GM23338 (cell line): Measurements from ENCODE around the gene FBXW10B. TPM values are rescaled to one million over a fixed set of nuclear protein-coding genes. Genes with fewer than 3 reads are reported as not detected.
A peak's percentile ranks its signal among the peaks of the same experiment; 100 is the strongest.
"Not testable (repeated sequence)": the region's sequence is repeated elsewhere in the genome, so short reads cannot be mapped to it uniquely, and the experiment has no call there.

Experiments used
- ATAC-seq: fragments of 200-7000 bp; cut with Tn5 transposase; 3 replicates; pipeline ENCODE4 v1.9.1; 2020
- DNase-seq: peaks from one replicate; pipeline ENCODE4 v3.0.0-alpha.2; 2015; ENCODE audit warnings: low spot score
- H2AFZ ChIP-seq: fragments of 200-600 bp; sonication (generic); 2 replicates; pipeline ENCODE4 v1.8.0; 2016; ENCODE audit warnings: antibody characterized with exemption, mild to moderate bottlenecking, moderate library complexity
- H3F3A ChIP-seq: fragments of 200-600 bp; sonication (generic); replicated peaks from 2 replicates; pipeline ENCODE4 v1.8.0; 2017; ENCODE audit warnings: antibody characterized with exemption, mixed run types, low read depth
- H3K27ac ChIP-seq: fragments of 200-600 bp; sonication (generic); 2 replicates; pipeline ENCODE4 v1.6.1; 2016; ENCODE audit warnings: low read depth
- H3K27me3 ChIP-seq: fragments of 200-600 bp; sonication (generic); 2 replicates; pipeline ENCODE4 v1.8.0; 2016; ENCODE audit warnings: mild to moderate bottlenecking, mixed run types, moderate library complexity; ENCODE audit not compliant: insufficient read depth
- H3K36me3 ChIP-seq: fragments of 200-600 bp; sonication (generic); 2 replicates; pipeline ENCODE4 v1.8.0; 2016; ENCODE audit warnings: mild to moderate bottlenecking; ENCODE audit not compliant: insufficient read depth
- H3K4me1 ChIP-seq: fragments of 200-600 bp; sonication (generic); 2 replicates; pipeline ENCODE4 v1.8.0; 2016; ENCODE audit warnings: mild to moderate bottlenecking, moderate library complexity; ENCODE audit not compliant: insufficient read depth
- H3K4me2 ChIP-seq: fragments of 200-600 bp; sonication (generic); 2 replicates; pipeline ENCODE4 v1.7.1; 2017; ENCODE audit warnings: mixed run types
- H3K4me3 ChIP-seq: fragments of 200-600 bp; sonication (generic); 2 replicates; pipeline ENCODE4 v1.6.1; 2016; ENCODE audit warnings: mixed run types
- H3K79me2 ChIP-seq: fragments of 200-600 bp; sonication (generic); replicated peaks from 2 replicates; pipeline ENCODE4 v1.8.0; 2017; ENCODE audit warnings: mild to moderate bottlenecking; ENCODE audit not compliant: insufficient read depth
- H3K9me2 ChIP-seq: fragments of 200-600 bp; sonication (generic); 2 replicates; pipeline ENCODE4 v1.8.0; 2017; ENCODE audit not compliant: insufficient read depth
- H4K20me1 ChIP-seq: fragments of 200-600 bp; sonication (generic); replicated peaks from 2 replicates; pipeline ENCODE4 v1.8.0; 2017; ENCODE audit warnings: mild to moderate bottlenecking; ENCODE audit not compliant: insufficient read depth
- H3K27ac Mint-ChIP-seq: 2 replicates; pipeline ENCODE4 v1.8.0; 2020; ENCODE audit warnings: inconsistent platforms, mild to moderate bottlenecking, moderate library complexity, mixed read lengths
- H3K27me3 Mint-ChIP-seq: 3 replicates; pipeline ENCODE4 v1.8.0; 2022; ENCODE audit warnings: low read depth, mild to moderate bottlenecking, moderate library complexity, mixed read lengths, inconsistent platforms; ENCODE audit not compliant: insufficient read depth, poor library complexity
- H3K36me3 Mint-ChIP-seq: 3 replicates; pipeline ENCODE4 v1.8.0; 2021; ENCODE audit warnings: low read depth, mild to moderate bottlenecking, inconsistent platforms, moderate library complexity, mixed read lengths
- H3K4me1 Mint-ChIP-seq: 3 replicates; pipeline ENCODE4 v1.8.0; 2020; ENCODE audit warnings: mild to moderate bottlenecking, inconsistent platforms, mixed read lengths
- H3K4me3 Mint-ChIP-seq: 3 replicates; pipeline ENCODE4 v1.8.0; 2021; ENCODE audit warnings: moderate library complexity, mild to moderate bottlenecking, inconsistent platforms, mixed read lengths
- H3K9me3 Mint-ChIP-seq: 3 replicates; pipeline ENCODE4 v1.8.0; 2020; ENCODE audit warnings: moderate library complexity, mild to moderate bottlenecking, inconsistent platforms, mixed read lengths
- polyA plus RNA-seq: library from polyadenylated mRNA; unstranded; fragments of >200 nt; fragmentation: Nextera tagmentation; extraction: Ambion mirVana; gene quantifications from 2 replicates; pipeline ENCODE4 v1.2.1, GENCODE V29; 2016
- total RNA-seq: library from RNA; depleted of rRNA; stranded (reverse); fragments of >200 nt; shearing (Covaris generic); gene quantifications from 2 replicates; pipeline ENCODE4 v1.2.3, GENCODE V29; 2014
- TF ChIP-seq, protein P1 (sequence below), 2 experiments: fragments of 200-600 bp in 1 of 2; sonication (generic) in 1 of 2; conservative IDR thresholded peaks; 2 replicates each; pipeline versions ENCODE4 v1.5.1 to v1.6.1; 2016 to 2017; ENCODE audit warnings: antibody characterized with exemption in 2 of 2, low read depth in 2 of 2, mild to moderate bottlenecking in 2 of 2, moderate library complexity in 1 of 2

FBXW10B gene
- total and polyA plus RNA-seq, 2 experiments from 2014 or later, result 0.31 TPM; not detected in 1

DNA sequence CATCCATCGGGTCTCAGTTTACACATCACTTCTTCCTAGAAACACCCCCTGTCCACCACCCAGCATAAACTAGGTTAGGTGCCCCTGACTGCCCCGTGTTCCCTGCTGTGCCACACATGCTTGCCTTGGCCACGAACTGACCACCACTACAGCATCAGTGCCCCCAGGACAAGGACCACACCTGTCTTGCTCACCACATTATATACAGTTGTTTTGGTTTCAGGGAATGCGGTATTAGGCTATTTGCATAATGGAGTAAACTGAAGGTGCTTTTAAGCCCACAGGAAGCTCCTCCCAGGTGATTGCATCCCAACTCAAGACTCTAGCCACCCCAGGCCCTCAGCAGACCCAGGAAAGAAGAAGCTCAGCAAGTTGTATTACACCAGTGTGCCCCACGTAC, 36.2 kb downstream of the FBXW10B start:
- not testable (repeated sequence) for H3K4me1 Mint-ChIP-seq, H3K9me3 Mint-ChIP-seq, H3K4me2 ChIP-seq

DNA sequence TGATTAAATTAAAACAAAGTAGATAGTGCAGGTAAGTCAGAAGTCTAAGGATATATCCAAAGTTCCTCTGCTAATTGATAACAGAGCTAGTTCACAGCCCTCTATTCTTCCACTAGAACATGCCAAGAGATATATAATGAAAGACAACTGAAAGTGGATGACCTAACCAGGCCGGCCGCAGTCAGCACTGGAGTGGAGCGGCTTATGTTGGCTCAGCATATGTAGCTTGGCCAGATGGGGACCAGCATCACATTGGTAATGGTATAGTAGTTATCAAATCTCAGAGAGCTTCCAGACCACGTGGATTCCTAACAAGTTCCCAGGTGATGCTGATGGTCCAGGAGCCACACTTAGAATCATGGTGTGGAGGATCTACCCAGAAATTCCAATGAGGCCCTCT, 38.0 kb downstream of the FBXW10B start:
- not testable (repeated sequence) for H3K4me1 Mint-ChIP-seq, H4K20me1 ChIP-seq, H3K36me3 ChIP-seq, H3K79me2 ChIP-seq, H3K9me3 Mint-ChIP-seq, ATAC-seq, H3K27me3 Mint-ChIP-seq, H3K27ac Mint-ChIP-seq, H3K27me3 ChIP-seq, H2AFZ ChIP-seq, H3K9me2 ChIP-seq, H3K27ac ChIP-seq, H3F3A ChIP-seq, H3K4me3 ChIP-seq, H3K36me3 Mint-ChIP-seq, H3K4me3 Mint-ChIP-seq, H3K4me2 ChIP-seq, H3K4me1 ChIP-seq, DNase-seq

More for the DNA sequence above, 36.2 kb downstream of the FBXW10B start:
- not testable (repeated sequence) for H3K4me1 ChIP-seq, H3K9me2 ChIP-seq, H4K20me1 ChIP-seq, H3K27me3 ChIP-seq, H3F3A ChIP-seq, H3K79me2 ChIP-seq, DNase-seq, H3K27me3 Mint-ChIP-seq, H2AFZ ChIP-seq, H3K27ac ChIP-seq, H3K36me3 Mint-ChIP-seq, ATAC-seq, H3K27ac Mint-ChIP-seq, H3K4me3 Mint-ChIP-seq, H3K4me3 ChIP-seq, H3K36me3 ChIP-seq

DNA sequence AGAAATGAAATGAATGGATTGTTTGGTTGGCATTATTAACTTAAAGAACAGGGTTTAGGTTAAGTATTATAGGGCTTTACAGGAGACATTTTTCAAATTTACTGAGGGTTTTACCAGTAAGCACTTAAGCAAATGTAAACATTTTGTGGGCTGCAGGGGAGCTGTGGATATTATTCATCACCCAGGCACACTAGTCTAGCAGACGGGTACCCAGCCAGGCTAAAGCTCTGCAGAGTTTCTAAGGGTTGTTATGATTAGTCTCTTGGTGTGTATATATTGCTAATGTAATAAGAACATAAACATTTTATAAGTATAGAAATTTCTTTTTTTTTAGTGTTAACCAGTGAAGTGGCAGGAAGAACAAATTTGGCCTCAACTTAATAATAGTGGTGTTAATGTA, 42.7 kb downstream of the FBXW10B start:
- H3K4me2 ChIP-seq, H3K36me3 ChIP-seq, H3K9me2 ChIP-seq, H3K4me1 ChIP-seq, H3K27me3 Mint-ChIP-seq, H3F3A ChIP-seq, H3K79me2 ChIP-seq, H3K36me3 Mint-ChIP-seq, H4K20me1 ChIP-seq, H3K4me3 ChIP-seq, H3K27me3 ChIP-seq, H3K9me3 Mint-ChIP-seq, ATAC-seq, H3K27ac ChIP-seq, H2AFZ ChIP-seq, H3K4me3 Mint-ChIP-seq, H3K27ac Mint-ChIP-seq, DNase-seq: not testable (repeated sequence)
- H3K4me1 Mint-ChIP-seq, result peaks cover 12% of the 10 kb centered on the region

DNA sequence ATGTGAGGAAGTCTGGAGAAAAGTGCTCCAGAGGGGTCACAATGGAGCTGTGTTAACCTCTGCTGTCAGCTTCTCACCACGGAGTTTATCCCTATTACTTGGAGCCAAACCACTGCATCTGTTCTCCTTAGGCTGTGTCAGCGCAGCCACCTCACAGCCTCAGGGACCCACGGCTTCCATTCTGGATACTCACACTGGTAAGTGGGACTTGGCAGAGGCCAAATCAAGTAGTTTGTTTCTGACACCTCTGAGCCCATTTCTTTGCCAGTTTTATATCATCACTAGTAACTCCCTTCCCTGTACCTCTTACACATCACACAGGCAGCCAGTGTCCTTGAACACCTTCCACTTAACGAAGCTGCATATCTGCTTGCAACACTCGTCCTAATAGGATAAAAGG, 44.8 kb downstream of the FBXW10B start:
- not testable (repeated sequence) for H3K9me3 Mint-ChIP-seq, H3F3A ChIP-seq, H3K36me3 ChIP-seq, H3K4me3 Mint-ChIP-seq, ATAC-seq, H2AFZ ChIP-seq, DNase-seq, H3K4me3 ChIP-seq, H3K79me2 ChIP-seq, H3K27ac Mint-ChIP-seq, H3K9me2 ChIP-seq, H3K27me3 ChIP-seq, H3K27me3 Mint-ChIP-seq, H3K27ac ChIP-seq, H3K4me2 ChIP-seq, H3K4me1 ChIP-seq, H4K20me1 ChIP-seq, H3K36me3 Mint-ChIP-seq
- H3K4me1 Mint-ChIP-seq, result peaks cover 20% of the 10 kb centered on the region

DNA sequence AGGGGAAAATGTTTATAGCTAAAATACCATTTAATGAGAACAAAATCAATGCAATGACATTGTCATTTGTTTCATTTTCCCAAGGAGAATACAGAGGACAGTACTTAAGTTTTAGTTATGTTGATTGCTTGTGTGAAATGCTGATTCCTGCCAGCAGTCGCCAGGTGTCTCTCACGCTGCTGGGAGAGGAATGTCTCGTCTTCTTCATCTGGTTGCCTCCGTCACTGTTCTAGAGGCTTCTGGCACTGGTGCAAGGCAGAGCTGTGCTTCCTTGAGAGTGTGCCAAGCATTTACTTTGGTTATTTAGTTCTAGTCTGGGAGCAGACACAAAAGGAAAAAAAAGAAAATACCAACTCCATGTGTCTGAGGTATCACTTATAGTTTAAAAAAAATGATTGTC, 45.6 kb downstream of the FBXW10B start:
- DNase-seq, result peak; percentile 60
- not testable (repeated sequence) for H3K4me3 Mint-ChIP-seq, H3K36me3 ChIP-seq, H3K27me3 ChIP-seq, H3K4me2 ChIP-seq, H4K20me1 ChIP-seq, H3K27me3 Mint-ChIP-seq, H3K9me2 ChIP-seq, H3K36me3 Mint-ChIP-seq, H3K4me1 ChIP-seq, H3K4me3 ChIP-seq, H3K9me3 Mint-ChIP-seq, H3F3A ChIP-seq, H3K79me2 ChIP-seq, H3K27ac Mint-ChIP-seq, H3K27ac ChIP-seq, H2AFZ ChIP-seq
- ATAC-seq, result peak; percentile 94
- peaks cover 20% of the 10 kb centered on the region for H3K4me1 Mint-ChIP-seq
- TF ChIP-seq, protein P1, sequence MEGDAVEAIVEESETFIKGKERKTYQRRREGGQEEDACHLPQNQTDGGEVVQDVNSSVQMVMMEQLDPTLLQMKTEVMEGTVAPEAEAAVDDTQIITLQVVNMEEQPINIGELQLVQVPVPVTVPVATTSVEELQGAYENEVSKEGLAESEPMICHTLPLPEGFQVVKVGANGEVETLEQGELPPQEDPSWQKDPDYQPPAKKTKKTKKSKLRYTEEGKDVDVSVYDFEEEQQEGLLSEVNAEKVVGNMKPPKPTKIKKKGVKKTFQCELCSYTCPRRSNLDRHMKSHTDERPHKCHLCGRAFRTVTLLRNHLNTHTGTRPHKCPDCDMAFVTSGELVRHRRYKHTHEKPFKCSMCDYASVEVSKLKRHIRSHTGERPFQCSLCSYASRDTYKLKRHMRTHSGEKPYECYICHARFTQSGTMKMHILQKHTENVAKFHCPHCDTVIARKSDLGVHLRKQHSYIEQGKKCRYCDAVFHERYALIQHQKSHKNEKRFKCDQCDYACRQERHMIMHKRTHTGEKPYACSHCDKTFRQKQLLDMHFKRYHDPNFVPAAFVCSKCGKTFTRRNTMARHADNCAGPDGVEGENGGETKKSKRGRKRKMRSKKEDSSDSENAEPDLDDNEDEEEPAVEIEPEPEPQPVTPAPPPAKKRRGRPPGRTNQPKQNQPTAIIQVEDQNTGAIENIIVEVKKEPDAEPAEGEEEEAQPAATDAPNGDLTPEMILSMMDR (conservative IDR thresholded peaks at IDR 0.05; ENCODE audit: low read depth in 2 of 2), result peak in 1 of 2 experiments; percentile 35; a peak in 2 of 4 replicates
